SK-N-SH (cell line): ENCODE measurements around the gene COX5B.

ENCODE experiments used
- CTCF ChIP-seq: fragments of 200-600 bp; sonication (generic); IDR thresholded peaks from 2 replicates; pipeline ENCODE4 v1.6.1; 2017; ENCODE audit warnings: antibody characterized with exemption, mild to moderate bottlenecking, moderate library complexity
- EP300 ChIP-seq, 2 experiments: IDR thresholded peaks; 2 replicates each; pipeline versions ENCODE4 v1.4.0 to v1.6.1; 2012; ENCODE audit warnings: borderline replicate concordance in 1 of 2, low read depth in 1 of 2, low read length in 1 of 2
- FOSL2 ChIP-seq: IDR thresholded peaks from 2 replicates; pipeline ENCODE4 v1.4.0; 2012; ENCODE audit warnings: low read depth, mild to moderate bottlenecking, moderate library complexity, borderline replicate concordance
- JUND ChIP-seq: IDR thresholded peaks from 2 replicates; pipeline ENCODE4 v1.4.0; 2012
- POLR2AphosphoS5 ChIP-seq: IDR thresholded peaks from 2 replicates; pipeline ENCODE4 v1.6.1; 2012; ENCODE audit warnings: low read depth, low read length
- RAD21 ChIP-seq: IDR thresholded peaks from 2 replicates; pipeline ENCODE4 v1.6.1; 2012; ENCODE audit warnings: mild to moderate bottlenecking, low read length
- REST ChIP-seq: IDR thresholded peaks from 2 replicates; pipeline ENCODE4 v1.6.1; 2012; ENCODE audit warnings: mild to moderate bottlenecking, low read depth, low read length, moderate library complexity
- RFX5 ChIP-seq: IDR thresholded peaks from 2 replicates; pipeline ENCODE4 v1.6.1; 2012; ENCODE audit warnings: mild to moderate bottlenecking, improper control_type of control experiment, low read length
- SIN3A ChIP-seq: IDR thresholded peaks from 2 replicates; pipeline ENCODE4 v1.6.1; 2012; ENCODE audit warnings: low read depth, mild to moderate bottlenecking, low read length, moderate library complexity, borderline replicate concordance
- TEAD4 ChIP-seq: IDR thresholded peaks from 2 replicates; pipeline ENCODE4 v1.4.0; 2012; ENCODE audit warnings: mild to moderate bottlenecking, borderline replicate concordance; ENCODE audit not compliant: insufficient read depth
- USF2 ChIP-seq: fragments of 150-350 bp; IDR thresholded peaks from 2 replicates; pipeline ENCODE4 v1.6.1; 2017; ENCODE audit warnings: antibody characterized with exemption, low read length, low read depth, borderline replicate concordance

GRCh38 chr2:97678298-97678697 lies 32.4 kb downstream of the COX5B start:
- TF ChIP-seq FOSL2 (no peak), CTCF (no peak), EP300 (IDR thresholded peaks at IDR 0.05; ENCODE audit: borderline replicate concordance in 1 of 2, low read depth in 1 of 2, low read length in 1 of 2) (no peak), RFX5 (no peak), RAD21 (no peak), REST (no peak), JUND (no peak), USF2 (no peak), POLR2AphosphoS5 (no peak), TEAD4 (no peak), SIN3A (no peak)
